OCI-LY7 (cell line): ENCODE data around the gene FBXO42. TPM values are rescaled to one million over a fixed set of nuclear protein-coding genes. Genes with fewer than 3 reads are reported as not detected.

Source experiments
- BruUV-seq: library from RNA; stranded (reverse); fragments of 400-500 nt; replicated peaks from 2 replicates; lab custom pipeline; 2021; lab: Mats Ljungman, UMichigan
- CTCF ChIA-PET: fragments of 300-600 bp; sonication (Branson Sonifier 250); formaldehyde crosslinking; loops from one replicate; lab custom pipeline; 2022; ENCODE audit warnings: antibody characterized with exemption; ENCODE audit not compliant: unreplicated experiment; lab: Charles Lee
- POLR2A ChIA-PET: fragments of 300-600 bp; sonication (Branson Sonifier 250); formaldehyde crosslinking; loops from one replicate; lab custom pipeline; 2022; ENCODE audit warnings: antibody characterized with exemption; lab: Charles Lee
- DNase-seq: peaks from one replicate; pipeline ENCODE4 v3.0.0-alpha.2; 2015; ENCODE audit warnings: low spot score
- H2AFZ ChIP-seq: fragments of 200-600 bp; sonication (generic), shearing (Covaris generic); 2 replicates; pipeline ENCODE4 v1.6.1; 2014; ENCODE audit warnings: mild to moderate bottlenecking, antibody characterized with exemption, low read length, moderate library complexity
- H3K27ac ChIP-seq: fragments of 200-600 bp; sonication (generic); 2 replicates; pipeline ENCODE4 v1.5.1; 2014; ENCODE audit warnings: mixed run types, low read depth, mild to moderate bottlenecking, moderate library complexity, low read length, inconsistent platforms; ENCODE audit not compliant: poor library complexity, severe bottlenecking
- H3K36me3 ChIP-seq: fragments of 200-600 bp; sonication (generic); 2 replicates; pipeline ENCODE4 v1.6.1; 2014; ENCODE audit warnings: mild to moderate bottlenecking, antibody characterized with exemption, low read length, moderate library complexity, mixed read lengths; ENCODE audit not compliant: insufficient read depth
- H3K4me1 ChIP-seq: fragments of 200-600 bp; sonication (generic); 2 replicates; pipeline ENCODE4 v1.5.1; 2014; ENCODE audit warnings: mild to moderate bottlenecking, low read length; ENCODE audit not compliant: insufficient read depth, poor library complexity, severe bottlenecking
- H3K4me2 ChIP-seq: fragments of 200-600 bp; sonication (generic); 2 replicates; pipeline ENCODE4 v1.6.1; 2014; ENCODE audit warnings: mild to moderate bottlenecking, low read length
- H3K4me3 ChIP-seq: fragments of 200-600 bp; sonication (generic); 2 replicates; pipeline ENCODE4 v1.5.1; 2014; ENCODE audit warnings: mild to moderate bottlenecking, low read depth, low read length; ENCODE audit not compliant: poor library complexity, severe bottlenecking
- H3K79me2 ChIP-seq: fragments of 200-600 bp; sonication (generic); 2 replicates; pipeline ENCODE4 v1.6.1; 2016; ENCODE audit warnings: low read depth, mild to moderate bottlenecking, low read length, moderate library complexity, mixed read lengths; ENCODE audit not compliant: insufficient read depth
- H3K9me2 ChIP-seq: fragments of 200-600 bp; sonication (generic); 2 replicates; pipeline ENCODE4 v1.6.1; 2016; ENCODE audit warnings: mild to moderate bottlenecking, low read length, mixed read lengths; ENCODE audit not compliant: insufficient read depth
- H3K9me3 ChIP-seq: fragments of 200-600 bp; sonication (generic); 2 replicates; pipeline ENCODE4 v1.6.1; 2014; ENCODE audit warnings: mild to moderate bottlenecking, mixed run types, low read length, mixed read lengths
- H4K20me1 ChIP-seq: fragments of 200-600 bp; sonication (generic); 2 replicates; pipeline ENCODE4 v1.6.1; 2014; ENCODE audit warnings: mild to moderate bottlenecking, antibody characterized with exemption, low read length, moderate library complexity, mixed read lengths; ENCODE audit not compliant: insufficient read depth
- EZH2phosphoT487 ChIP-seq: fragments of 200-600 bp; sonication (generic); IDR thresholded peaks from 2 replicates; pipeline ENCODE4 v1.6.1; 2018; ENCODE audit warnings: low read depth, borderline replicate concordance, mild to moderate bottlenecking, mixed run types, antibody characterized with exemption, low read length, moderate library complexity, mixed read lengths
- intact Hi-C: fragments of 100-400 bp; cut with micrococcal nuclease; formaldehyde crosslinking; loops from one replicate; pipeline ENCODE4 v1.10.0; 2022; ENCODE audit not compliant: unreplicated experiment
- total RNA-seq, 2 experiments: library from RNA; depleted of rRNA in 1 of 2; stranded (reverse); fragments of >200 nt in 1 of 2; shearing (Covaris generic) in 1 of 2; gene quantifications; 2 replicates each; pipeline ENCODE4 v1.2.3, GENCODE V29; 2014 to 2022
- TF ChIP-seq, protein P1 (sequence below): fragments of 200-600 bp; sonication (generic); conservative IDR thresholded peaks from 2 replicates; pipeline ENCODE4 v1.5.1; 2014; ENCODE audit warnings: mild to moderate bottlenecking, antibody characterized with exemption, low read length, moderate library complexity, mixed read lengths

The FBXO42 gene
- total RNA-seq, 2 experiments from 2014 or later = 20.0 to 22.9 TPM

DNA sequence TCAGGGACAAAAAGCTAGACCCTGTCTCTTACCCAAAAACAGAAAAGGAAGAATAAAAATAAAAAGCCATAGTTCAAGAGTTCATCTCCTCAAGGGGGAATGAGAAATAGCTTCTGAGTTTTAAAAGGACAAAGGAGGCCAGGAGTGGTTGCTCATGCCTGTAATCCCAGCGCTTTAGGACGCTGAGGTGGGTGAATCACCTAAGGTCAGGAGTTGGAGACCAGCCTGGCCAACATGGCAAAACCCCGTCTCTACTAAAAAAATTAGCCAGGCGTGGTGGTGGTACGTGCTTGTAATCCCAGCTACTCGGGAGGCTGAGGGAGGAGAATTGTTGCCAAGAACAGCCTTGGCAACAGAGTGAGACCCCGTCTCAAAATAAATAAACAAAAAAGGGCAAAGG is 76.7 kb downstream of the FBXO42 start:
- BruUV-seq = no TSS peak
- H3K36me3 ChIP-seq = 0 out of 2 replicates have a peak, but pooled peaks cover 5% of the 10 kb centered on the region
- no peak for DNase-seq
- POLR2A ChIA-PET = interaction anchor here (0.7 kb wide), 1 partner anchor 412 kb away, joined by 4 read pairs; no protein-coding TSS in a partner anchor
- H3K27ac ChIP-seq = no peak overlapping the region
- intact Hi-C loops = no loop called here
- H3K9me3 ChIP-seq = no peaks in the 10 kb centered on the region
- H3K4me2 ChIP-seq = no peak overlapping the region
- H4K20me1 ChIP-seq = no peaks in the 10 kb centered on the region; the same call in 1 of the 2 replicates
- no peaks in the 10 kb centered on the region for H3K4me1 ChIP-seq
- H2AFZ ChIP-seq = no peak overlapping the region
- no peaks in the 10 kb centered on the region for H3K79me2 ChIP-seq
- no peak overlapping the region for H3K4me3 ChIP-seq
- TF ChIP-seq, protein P1, sequence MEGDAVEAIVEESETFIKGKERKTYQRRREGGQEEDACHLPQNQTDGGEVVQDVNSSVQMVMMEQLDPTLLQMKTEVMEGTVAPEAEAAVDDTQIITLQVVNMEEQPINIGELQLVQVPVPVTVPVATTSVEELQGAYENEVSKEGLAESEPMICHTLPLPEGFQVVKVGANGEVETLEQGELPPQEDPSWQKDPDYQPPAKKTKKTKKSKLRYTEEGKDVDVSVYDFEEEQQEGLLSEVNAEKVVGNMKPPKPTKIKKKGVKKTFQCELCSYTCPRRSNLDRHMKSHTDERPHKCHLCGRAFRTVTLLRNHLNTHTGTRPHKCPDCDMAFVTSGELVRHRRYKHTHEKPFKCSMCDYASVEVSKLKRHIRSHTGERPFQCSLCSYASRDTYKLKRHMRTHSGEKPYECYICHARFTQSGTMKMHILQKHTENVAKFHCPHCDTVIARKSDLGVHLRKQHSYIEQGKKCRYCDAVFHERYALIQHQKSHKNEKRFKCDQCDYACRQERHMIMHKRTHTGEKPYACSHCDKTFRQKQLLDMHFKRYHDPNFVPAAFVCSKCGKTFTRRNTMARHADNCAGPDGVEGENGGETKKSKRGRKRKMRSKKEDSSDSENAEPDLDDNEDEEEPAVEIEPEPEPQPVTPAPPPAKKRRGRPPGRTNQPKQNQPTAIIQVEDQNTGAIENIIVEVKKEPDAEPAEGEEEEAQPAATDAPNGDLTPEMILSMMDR = no peak
- TF ChIP-seq EZH2phosphoT487 = no peak
- CTCF ChIA-PET = no interaction called here
- H3K9me2 ChIP-seq = no peaks in the 10 kb centered on the region

DNA sequence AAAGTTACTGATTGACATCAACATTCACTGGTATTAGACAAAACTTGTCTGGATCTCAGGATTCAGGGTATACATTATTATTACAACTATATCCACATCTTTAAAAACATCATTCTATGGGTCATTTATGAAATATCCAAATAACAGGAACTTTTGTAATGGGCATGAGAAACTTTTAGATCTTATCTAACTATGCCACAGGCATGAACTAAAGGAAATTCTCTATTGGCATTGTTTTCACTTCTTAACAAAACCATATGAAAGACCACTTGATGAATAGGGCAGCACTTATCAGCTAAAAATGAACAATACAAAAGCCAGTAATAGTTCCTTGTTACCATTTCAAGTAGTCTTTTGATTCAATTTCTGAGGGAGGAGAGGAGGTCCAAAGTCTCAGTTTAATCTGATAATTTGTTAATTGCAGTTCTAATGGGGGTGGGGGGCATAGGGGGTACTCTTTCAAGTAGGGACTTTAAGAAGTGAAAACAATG is 84.5 kb downstream of the FBXO42 start:
- ChIA-PET POLR2A (interaction anchor here (1.5 kb wide), 1 partner anchor 11 kb away, joined by 4 read pairs; no protein-coding TSS in a partner anchor), CTCF (no interaction called here)
- Histone ChIP-seq H3K27ac (no peak overlapping the region), H3K9me2 (no peaks in the 10 kb centered on the region), H3K4me2 (no peak overlapping the region), H2AFZ (no peak overlapping the region), H3K4me3 (no peak overlapping the region), H4K20me1 (no peaks in the 10 kb centered on the region), H3K79me2 (no peaks in the 10 kb centered on the region), H3K4me1 (no peaks in the 10 kb centered on the region), H3K9me3 (no peaks in the 10 kb centered on the region), H3K36me3 (peaks cover 6% of the 10 kb centered on the region; the same call in 1 of the 2 replicates)
- no peak for DNase-seq
- TF ChIP-seq, protein P1 = no peak
- TF ChIP-seq EZH2phosphoT487 = no peak
- no TSS peak for BruUV-seq
- intact Hi-C loops = no loop called here

DNA sequence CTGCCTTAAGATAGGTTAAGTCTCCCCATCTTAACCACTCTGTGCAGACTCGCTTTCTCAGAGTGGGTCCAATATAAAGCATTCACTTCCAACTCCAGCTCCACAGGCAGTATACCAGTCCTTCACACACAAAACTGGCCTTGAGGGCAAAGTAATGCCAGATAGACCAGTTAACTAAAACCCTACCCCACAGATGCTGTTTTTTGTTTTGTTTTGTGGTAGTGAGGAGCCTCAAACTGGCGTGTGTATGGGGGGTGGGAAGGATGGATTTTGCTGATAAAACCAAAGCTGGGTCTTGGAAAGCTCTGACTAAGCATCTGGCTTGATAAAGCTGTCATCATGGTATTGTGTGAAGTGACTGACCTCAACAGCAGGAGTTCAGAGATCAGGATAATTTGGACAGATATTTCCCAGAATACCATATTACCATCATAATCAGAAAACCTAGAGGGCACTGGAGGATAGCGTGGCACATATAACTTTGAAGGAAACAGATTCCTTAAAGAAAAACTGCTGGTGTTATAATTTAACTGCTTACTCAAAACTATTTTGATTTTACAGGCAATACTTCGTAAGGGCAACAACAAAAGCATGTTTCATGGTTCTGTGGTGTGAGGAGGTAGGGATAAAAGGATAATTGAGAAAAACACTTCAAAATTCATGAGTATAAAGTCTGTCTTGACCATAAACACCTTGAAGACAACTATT is 85.7 kb downstream of the FBXO42 start:
- Histone ChIP-seq H3K4me1 (no peaks in the 10 kb centered on the region), H4K20me1 (no peaks in the 10 kb centered on the region), H3K4me3 (no peak overlapping the region), H3K79me2 (no peaks in the 10 kb centered on the region), H3K27ac (no peak overlapping the region), H3K9me2 (no peaks in the 10 kb centered on the region), H3K4me2 (no peak overlapping the region), H2AFZ (no peak overlapping the region), H3K9me3 (no peaks in the 10 kb centered on the region), H3K36me3 (peaks cover 6% of the 10 kb centered on the region; the same call in 1 of the 2 replicates)
- intact Hi-C loops = no loop called here
- DNase-seq = no peak
- POLR2A ChIA-PET = no interaction called here
- CTCF ChIA-PET = no interaction called here
- BruUV-seq = no TSS peak
- TF ChIP-seq, protein P1 = no peak
- no peak for TF ChIP-seq EZH2phosphoT487
